Natural killer cell (primary cell): ENCODE data around the gene SLC44A1. TPM values are rescaled to one million over a fixed set of nuclear protein-coding genes. Genes with fewer than 3 reads are reported as not detected.

Source experiments
- ATAC-seq, 3 donors: fragments of 150-1000 bp in 2 of 3; fragments of 200-7000 bp in 1 of 3; cut with Tn5 transposase; 1 replicate in 1 of 3; 2 replicates in 2 of 3; pipeline ENCODE4 v1.10.0; 2021; ENCODE audit warnings: mild to moderate bottlenecking in 2 of 3, moderate library complexity in 2 of 3
- DNase-seq, 2 donors: peaks; one replicate each; pipeline versions ENCODE4 v3.0.0 to v3.0.0-alpha.2; 2013 to 2021; ENCODE audit warnings: mixed read lengths in 1 of 2
- H3K27ac ChIP-seq: one replicate; pipeline ENCODE4 v1.5.1; 2013; ENCODE audit warnings: mild to moderate bottlenecking, low read length
- H3K27me3 ChIP-seq: one replicate; pipeline ENCODE4 v1.6.1; 2013; ENCODE audit warnings: low read length; ENCODE audit not compliant: control insufficient read depth, insufficient read depth
- H3K36me3 ChIP-seq: one replicate; pipeline ENCODE4 v1.6.1; 2013; ENCODE audit warnings: low read length; ENCODE audit not compliant: control insufficient read depth, insufficient read depth
- H3K4me1 ChIP-seq: one replicate; pipeline ENCODE4 v1.6.1; 2013; ENCODE audit warnings: low read length; ENCODE audit not compliant: control insufficient read depth, insufficient read depth
- H3K4me3 ChIP-seq: one replicate; pipeline ENCODE4 v1.5.1; 2013; ENCODE audit warnings: low read length
- H3K9me3 ChIP-seq: one replicate; pipeline ENCODE4 v1.6.1; 2013; ENCODE audit warnings: low read length; ENCODE audit not compliant: control insufficient read depth, insufficient read depth
- H3K27ac Mint-ChIP-seq, 2 donors: one replicate each; pipeline ENCODE4 v1.8.0; 2022; ENCODE audit warnings: mild to moderate bottlenecking in 2 of 2, mixed read lengths in 2 of 2, moderate library complexity in 1 of 2
- H3K27me3 Mint-ChIP-seq, 2 donors: one replicate each; pipeline ENCODE4 v1.8.0; 2022; ENCODE audit warnings: low read depth in 2 of 2, mixed read lengths in 2 of 2
- H3K36me3 Mint-ChIP-seq: one replicate; pipeline ENCODE4 v1.8.0; 2022; ENCODE audit warnings: mixed read lengths
- H3K4me1 Mint-ChIP-seq, 2 donors: one replicate each; pipeline ENCODE4 v1.8.0; 2022; ENCODE audit warnings: mixed read lengths in 2 of 2
- H3K4me3 Mint-ChIP-seq: one replicate; pipeline ENCODE4 v1.8.0; 2022; ENCODE audit warnings: mild to moderate bottlenecking, moderate library complexity, mixed read lengths
- H3K9me3 Mint-ChIP-seq, 2 donors: one replicate each; pipeline ENCODE4 v1.8.0; 2022; ENCODE audit warnings: mixed read lengths in 2 of 2
- CTCF ChIP-seq: fragments of 200-600 bp; IDR thresholded peaks from one replicate; pipeline ENCODE4 v1.8.0; 2022; ENCODE audit warnings: antibody characterized with exemption
- WGBS: methylation state at CpG from one replicate; pipeline ENCODE4 v1.1.7; 2013; ENCODE audit warnings: missing lambda C conversion rate; ENCODE audit not compliant: insufficient coverage; 5-methylcytosine and 5-hydroxymethylcytosine counted together
- intact Hi-C: fragments of 100-400 bp; cut with micrococcal nuclease; formaldehyde crosslinking; loops from one replicate; pipeline ENCODE4 v1.14.2; 2022
- total RNA-seq, 4 donors: library from RNA; stranded (reverse); fragments of 120-200 nt in 1 of 4; gene quantifications; one replicate each; pipeline versions ENCODE4 v1.2.3 to v1.2.4, GENCODE V29; 2013 to 2022

Gene SLC44A1
- total RNA-seq, 3 donors from 2014 or later (not counting 1 experiment from before 2014, with no cell fraction given) = 7.1 to 8.3 (median 7.9) TPM

GRCh38 chr9:105219291-105219805 lies 25.1 kb upstream of the SLC44A1 start:
- H3K36me3 Mint-ChIP-seq = peaks cover 12% of the 10 kb centered on the region

GRCh38 chr9:105220451-105220850 lies 24.0 kb upstream of the SLC44A1 start:
- Mint-ChIP-seq H3K27me3 (peaks cover 6 to 14% of the 10 kb centered on the region in 2 donors), H3K36me3 (peaks cover 18% of the 10 kb centered on the region), H3K4me3 (no peak overlapping the region), H3K4me1 (no peaks in the 10 kb centered on the region), H3K27ac (no peak overlapping the region), H3K9me3 (peaks cover 8 to 15% of the 10 kb centered on the region in 2 donors)
- H3K4me3 ChIP-seq = no peak overlapping the region
- H3K9me3 ChIP-seq = peaks cover 14% of the 10 kb centered on the region
- no peak for DNase-seq
- intact Hi-C loops = no loop called here
- TF ChIP-seq CTCF = no peak
- no peaks in the 10 kb centered on the region for H3K4me1 ChIP-seq
- no peaks in the 10 kb centered on the region for H3K27me3 ChIP-seq
- WGBS = 98% methylated on average over 3 of the region's 3 CpGs
- ATAC-seq = no peak
- no peaks in the 10 kb centered on the region for H3K36me3 ChIP-seq
- H3K27ac ChIP-seq = no peak overlapping the region

More at GRCh38 chr9:105219291-105219805, 25.1 kb upstream of the SLC44A1 start:
- no peak overlapping the region for H3K4me3 ChIP-seq
- Mint-ChIP-seq H3K4me1 (no peaks in the 10 kb centered on the region), H3K27me3 (peaks cover 0 to 14% of the 10 kb centered on the region in 2 donors), H3K4me3 (no peak overlapping the region), H3K27ac (no peak overlapping the region), H3K9me3 (peaks cover 8 to 10% of the 10 kb centered on the region in 2 donors)
- no peaks in the 10 kb centered on the region for H3K4me1 ChIP-seq
- ATAC-seq (no peak), DNase-seq (no peak)
- WGBS = 80% methylated on average over 1 of the region's 1 CpG
- H3K36me3 ChIP-seq = no peaks in the 10 kb centered on the region
- no peaks in the 10 kb centered on the region for H3K27me3 ChIP-seq
- H3K9me3 ChIP-seq = peaks cover 5% of the 10 kb centered on the region
- intact Hi-C loops = no loop called here
- TF ChIP-seq CTCF = no peak
- no peak overlapping the region for H3K27ac ChIP-seq

- no peak overlapping the region for H3K27ac Mint-ChIP-seq
- peaks cover 8 to 15% of the 10 kb centered on the region in 2 donors for H3K9me3 Mint-ChIP-seq
- no peak overlapping the region for H3K4me3 Mint-ChIP-seq
- Histone ChIP-seq H3K4me3 (no peak overlapping the region), H3K4me1 (no peaks in the 10 kb centered on the region), H3K27me3 (no peaks in the 10 kb centered on the region), H3K36me3 (no peaks in the 10 kb centered on the region), H3K9me3 (peaks cover 14% of the 10 kb centered on the region), H3K27ac (no peak overlapping the region)
- peaks cover 16 to 18% of the 10 kb centered on the region in 2 donors for H3K27me3 Mint-ChIP-seq
- no peak for TF ChIP-seq CTCF
- DNase-seq (no peak), ATAC-seq (no peak)
- 100% methylated on average over 1 of the region's 2 CpGs for WGBS
- H3K36me3 Mint-ChIP-seq = peaks cover 18% of the 10 kb centered on the region
- intact Hi-C loops = no loop called here
- H3K4me1 Mint-ChIP-seq = no peaks in the 10 kb centered on the region
Measured at GRCh38 chr9:105223544-105224140, 20.8 kb upstream of the SLC44A1 start.

- no peak overlapping the region for H3K27ac ChIP-seq
- TF ChIP-seq CTCF = no peak
- H3K4me3 ChIP-seq = no peak overlapping the region
- no peaks in the 10 kb centered on the region for H3K36me3 ChIP-seq
- no peaks in the 10 kb centered on the region for H3K4me1 ChIP-seq
- no peak for DNase-seq
- no peak overlapping the region for H3K4me3 Mint-ChIP-seq
- no peak overlapping the region for H3K27ac Mint-ChIP-seq
- ATAC-seq = no peak
- peaks cover 8 to 15% of the 10 kb centered on the region in 2 donors for H3K9me3 Mint-ChIP-seq
- H3K4me1 Mint-ChIP-seq = no peaks in the 10 kb centered on the region
- peaks cover 14% of the 10 kb centered on the region for H3K9me3 ChIP-seq
- intact Hi-C loops = no loop called here
- H3K36me3 Mint-ChIP-seq = peaks cover 18% of the 10 kb centered on the region
- H3K27me3 ChIP-seq = no peaks in the 10 kb centered on the region
- H3K27me3 Mint-ChIP-seq = peaks cover 19 to 32% of the 10 kb centered on the region in 2 donors
Measured at GRCh38 chr9:105226055-105226454, 18.4 kb upstream of the SLC44A1 start.
